ENCODE measurements around the gene CFAP58. TPM values are rescaled to one million over a fixed set of nuclear protein-coding genes. Genes with fewer than 3 reads are reported as not detected.

CFAP58 gene
- total and polyA plus RNA-seq, 2 of the 13 experiments (the other 11 are each of a cell fraction or from before 2014, with no cell fraction given): 0.03 TPM; not detected in 1

DNA sequence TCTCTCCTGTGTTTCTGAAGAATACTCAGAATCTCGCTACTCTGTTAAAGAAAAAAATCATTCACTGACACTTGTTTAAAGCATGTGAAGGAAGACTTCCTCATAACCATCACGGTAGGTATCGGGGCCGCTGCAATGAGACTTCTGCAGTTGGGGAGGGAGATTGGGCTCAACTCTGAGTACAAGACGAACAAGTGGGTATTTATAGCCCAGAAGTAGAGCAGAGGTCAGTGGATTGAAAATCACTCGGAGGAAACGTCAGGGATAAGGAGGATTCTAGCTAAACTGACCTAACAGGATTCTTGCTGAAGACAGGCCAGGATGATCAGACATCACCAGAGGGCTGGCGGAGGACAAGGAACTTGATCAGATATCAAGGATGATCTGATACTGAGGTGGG is 48.7 kb upstream of the CFAP58 start:
- intact Hi-C loops (cut with micrococcal nuclease; ENCODE audit: unreplicated experiment): loop anchor here (1.0 to 2.0 kb wide), 2 partner anchors 16 to 45 kb away; no protein-coding TSS in a partner anchor
- peaks cover 39% of the 10 kb centered on the region for H3K4me1 ChIP-seq (ENCODE audit: insufficient read depth, low read length)
- H4K20me1 ChIP-seq (ENCODE audit: insufficient read depth, low read length): no peaks in the 10 kb centered on the region
- H3K9ac ChIP-seq (ENCODE audit: insufficient read depth, low read depth, low read length): no peak overlapping the region
- in situ Hi-C loops (cut with HindIII; ENCODE audit: extremely low pct_ligation_motif_present, low pct_unique_long_range_greater_than_20kb): loop anchor here (5.0 kb wide), 1 partner anchor 42 kb away; no protein-coding TSS in a partner anchor
- no TSS peak for BruUV-seq (replicated peaks)
- H3K79me2 ChIP-seq (ENCODE audit: insufficient read depth, low read length): no peaks in the 10 kb centered on the region
- ChIA-PET POLR2A (interaction anchor here (0.6 to 1.2 kb wide), 2 partner anchors 33 to 44 kb away, joined by 4 to 7 read pairs; partner anchors contain the start of gene ITPRIP), CTCF (ENCODE audit: low intra/inter-chr PET ratio, low total read pairs) (interaction anchor here (1.9 to 4.1 kb wide), 2 partner anchors 45 to 48 kb away, joined by 7 to 42 read pairs; partner anchors contain the start of gene CFAP58)
- no peaks in the 10 kb centered on the region for H3K36me3 ChIP-seq (replicated peaks in 1 of 2; ENCODE audit: control insufficient read depth in 1 of 2, insufficient read depth in 2 of 2, low read length in 2 of 2)
- H3K27ac ChIP-seq (ENCODE audit: extremely low read length, insufficient read depth, low read length): no peak overlapping the region
- H3K4me2 ChIP-seq (ENCODE audit: low read depth, low read length): no peak overlapping the region
- ATAC-seq (no peak), DNase-seq (ENCODE audit: low spot score) (no peak), FAIRE-seq (no peak)
- TF ChIP-seq, protein P1, sequence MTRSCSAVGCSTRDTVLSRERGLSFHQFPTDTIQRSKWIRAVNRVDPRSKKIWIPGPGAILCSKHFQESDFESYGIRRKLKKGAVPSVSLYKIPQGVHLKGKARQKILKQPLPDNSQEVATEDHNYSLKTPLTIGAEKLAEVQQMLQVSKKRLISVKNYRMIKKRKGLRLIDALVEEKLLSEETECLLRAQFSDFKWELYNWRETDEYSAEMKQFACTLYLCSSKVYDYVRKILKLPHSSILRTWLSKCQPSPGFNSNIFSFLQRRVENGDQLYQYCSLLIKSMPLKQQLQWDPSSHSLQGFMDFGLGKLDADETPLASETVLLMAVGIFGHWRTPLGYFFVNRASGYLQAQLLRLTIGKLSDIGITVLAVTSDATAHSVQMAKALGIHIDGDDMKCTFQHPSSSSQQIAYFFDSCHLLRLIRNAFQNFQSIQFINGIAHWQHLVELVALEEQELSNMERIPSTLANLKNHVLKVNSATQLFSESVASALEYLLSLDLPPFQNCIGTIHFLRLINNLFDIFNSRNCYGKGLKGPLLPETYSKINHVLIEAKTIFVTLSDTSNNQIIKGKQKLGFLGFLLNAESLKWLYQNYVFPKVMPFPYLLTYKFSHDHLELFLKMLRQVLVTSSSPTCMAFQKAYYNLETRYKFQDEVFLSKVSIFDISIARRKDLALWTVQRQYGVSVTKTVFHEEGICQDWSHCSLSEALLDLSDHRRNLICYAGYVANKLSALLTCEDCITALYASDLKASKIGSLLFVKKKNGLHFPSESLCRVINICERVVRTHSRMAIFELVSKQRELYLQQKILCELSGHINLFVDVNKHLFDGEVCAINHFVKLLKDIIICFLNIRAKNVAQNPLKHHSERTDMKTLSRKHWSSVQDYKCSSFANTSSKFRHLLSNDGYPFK (CRISPR knock-in tag; IDR thresholded peaks at IDR 0.05; ENCODE audit: borderline replicate concordance): no peak
- TF ChIP-seq REST (IDR thresholded peaks at IDR 0.05; ENCODE audit: borderline replicate concordance in 1 of 2, low read depth in 1 of 2, low read length in 2 of 2) (no peak), ZNF446 (CRISPR knock-in tag; IDR thresholded peaks at IDR 0.05) (no peak), MXI1 (IDR thresholded peaks at IDR 0.05; ENCODE audit: borderline replicate concordance, low read depth, low read length) (no peak), HOXA3 (CRISPR knock-in tag; IDR thresholded peaks at IDR 0.05) (no peak), KLF15 (CRISPR knock-in tag; IDR thresholded peaks at IDR 0.05; ENCODE audit: borderline replicate concordance) (no peak), KLF16 (CRISPR knock-in tag; IDR thresholded peaks at IDR 0.05) (no peak), ZNF136 (CRISPR knock-in tag; IDR thresholded peaks at IDR 0.05; ENCODE audit: low read depth) (no peak), NFYC (CRISPR knock-in tag; IDR thresholded peaks at IDR 0.05) (no peak)
- TF ChIP-seq, protein P2, sequence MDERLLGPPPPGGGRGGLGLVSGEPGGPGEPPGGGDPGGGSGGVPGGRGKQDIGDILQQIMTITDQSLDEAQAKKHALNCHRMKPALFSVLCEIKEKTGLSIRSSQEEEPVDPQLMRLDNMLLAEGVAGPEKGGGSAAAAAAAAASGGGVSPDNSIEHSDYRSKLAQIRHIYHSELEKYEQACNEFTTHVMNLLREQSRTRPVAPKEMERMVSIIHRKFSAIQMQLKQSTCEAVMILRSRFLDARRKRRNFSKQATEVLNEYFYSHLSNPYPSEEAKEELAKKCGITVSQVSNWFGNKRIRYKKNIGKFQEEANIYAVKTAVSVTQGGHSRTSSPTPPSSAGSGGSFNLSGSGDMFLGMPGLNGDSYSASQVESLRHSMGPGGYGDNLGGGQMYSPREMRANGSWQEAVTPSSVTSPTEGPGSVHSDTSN (CRISPR knock-in tag; IDR thresholded peaks at IDR 0.05): no peak
- no peaks in the 10 kb centered on the region for H3K9me3 ChIP-seq (ENCODE audit: low read length)
- H3K4me3 ChIP-seq (replicated peaks in 1 of 3; ENCODE audit: insufficient read depth in 1 of 3, low read depth in 2 of 3, low read length in 3 of 3): no peak overlapping the region
- H3K27me3 ChIP-seq (ENCODE audit: control insufficient read depth in 1 of 2, insufficient read depth in 2 of 2, low read length in 2 of 2): peaks cover 0 to 14% of the 10 kb centered on the region in 2 experiments; a peak in 2 of 5 replicates
- WGBS (ENCODE audit: low lambda C conversion rate): 24% methylated on average over 8 of the region's 8 CpGs
- no peak overlapping the region for H2AFZ ChIP-seq (ENCODE audit: low read length)
